Esophagus muscularis mucosa (tissue), 4 donors: ENCODE data around the gene PITPNB.

Experiments
- CTCF ChIP-seq, 3 experiments: fragments of 200-600 bp in 2 of 3; fragments of 450-650 bp in 1 of 3; sonication (generic) in 2 of 3; IDR thresholded peaks; one replicate each; pipeline ENCODE4 v1.5.1; 2017 to 2019; ENCODE audit warnings: antibody characterized with exemption in 3 of 3, mild to moderate bottlenecking in 2 of 3, moderate library complexity in 1 of 3
- EP300 ChIP-seq: sonication (generic); formaldehyde crosslinking; IDR thresholded peaks from one replicate; pipeline ENCODE4 v1.6.1; 2017; ENCODE audit warnings: antibody characterized with exemption
- POLR2A ChIP-seq: fragments of 450-650 bp; IDR thresholded peaks from one replicate; pipeline ENCODE4 v1.6.1; 2017; ENCODE audit warnings: antibody characterized with exemption, moderate library complexity, mild to moderate bottlenecking, low read depth
- POLR2AphosphoS5 ChIP-seq, 2 donors: sonication (generic); formaldehyde crosslinking; IDR thresholded peaks; one replicate each; pipeline ENCODE4 v1.6.1; 2017; ENCODE audit warnings: antibody characterized with exemption in 2 of 2

GRCh38 chr22:27829620-27830019 lies 89.4 kb downstream of the PITPNB start:
- no peak for TF ChIP-seq CTCF (IDR thresholded peaks at IDR 0.05)
- TF ChIP-seq POLR2A, result no peak
- TF ChIP-seq POLR2AphosphoS5 (IDR thresholded peaks at IDR 0.05), result no peak
- no peak for TF ChIP-seq EP300
